Ramos (cell line): ENCODE data around the gene FAM163B.

Source experiments
- in situ Hi-C: fragments of 300-500 bp; cut with MboI; formaldehyde crosslinking; loops from one replicate; pipeline ENCODE4 v1.14.3; 2022; ENCODE audit warnings: low sequenced_read_pairs; ENCODE audit not compliant: unreplicated experiment

Gene FAM163B

GRCh38 chr9:133609311-133610098 is at the start of gene FAM163B:
Gene FAM163B, minus strand, starts transcription at chr9:133609389. Its CDS starts 29,166 bp downstream, at chr9:133580223.
- in situ Hi-C loops, result no loop called here

DNA sequence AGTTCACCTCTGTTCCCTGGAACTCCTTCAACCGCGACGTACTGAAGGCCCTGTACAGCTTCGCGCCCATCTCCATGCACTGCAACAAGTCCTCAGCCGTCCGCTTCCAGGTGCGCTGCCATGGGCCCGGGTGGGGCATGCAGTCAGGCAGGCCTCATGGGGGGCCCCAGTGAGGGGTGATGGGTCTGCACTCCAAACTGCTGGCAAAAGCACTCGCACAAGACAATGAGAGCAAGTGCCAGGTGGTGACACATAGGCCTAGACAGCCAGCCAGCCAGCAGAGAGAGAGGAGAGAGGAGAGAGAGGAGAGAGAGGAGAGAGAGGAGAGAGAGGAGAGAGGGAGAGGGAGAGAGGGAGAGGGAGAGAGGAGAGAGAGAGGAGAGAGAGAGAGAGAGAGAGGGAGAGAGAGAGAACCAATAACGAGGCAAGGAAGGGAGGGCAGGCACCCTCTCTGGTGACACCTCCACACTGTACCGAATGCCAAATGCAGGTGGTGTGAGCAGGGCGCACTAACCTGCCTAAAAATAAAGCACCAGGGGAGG is 48.0 kb upstream of the FAM163B start:
- in situ Hi-C loops, result no loop called here

DNA sequence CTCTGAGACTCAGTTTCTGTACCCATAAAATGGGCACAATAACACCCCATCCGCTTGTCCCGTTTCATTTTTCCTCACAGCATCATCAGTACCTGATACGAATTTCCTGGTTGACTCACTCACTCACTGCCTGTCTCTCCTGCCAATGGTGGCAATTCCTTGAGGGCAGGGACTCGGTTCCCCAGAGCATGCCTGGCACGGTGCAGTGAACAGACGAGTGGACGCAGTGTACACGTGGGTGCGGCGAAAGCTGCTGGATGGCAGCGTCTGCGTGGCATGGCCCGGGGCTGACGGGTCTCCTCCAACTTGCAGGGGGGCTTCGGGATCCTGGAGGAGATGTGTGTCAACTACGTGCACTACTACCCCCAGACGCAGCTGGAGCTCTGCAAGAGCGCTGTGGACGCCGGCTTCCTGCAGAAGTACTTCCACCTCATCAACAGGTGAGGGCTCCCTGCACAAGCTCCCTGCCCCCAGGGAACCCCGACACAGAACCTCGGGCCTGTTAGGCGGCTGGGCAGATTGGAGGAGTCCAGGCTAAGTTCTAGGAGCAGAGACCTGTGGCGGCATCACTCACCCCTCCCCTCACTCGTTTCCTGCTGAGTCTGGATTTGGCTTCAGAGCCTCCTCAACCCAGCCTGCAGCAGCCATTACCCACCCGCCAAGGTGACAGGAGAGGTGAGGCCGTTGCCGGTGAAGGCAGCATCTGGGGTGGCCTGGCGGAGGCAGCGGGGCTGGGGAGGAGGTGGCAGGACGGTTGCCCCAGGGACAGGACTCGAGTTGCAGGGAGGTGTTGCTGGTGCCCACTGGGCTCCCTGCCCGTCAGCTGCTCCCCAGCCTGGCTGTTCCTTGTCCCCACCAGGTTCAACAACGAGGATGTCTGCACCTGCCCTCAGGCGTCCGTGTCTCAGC is 47.3 kb upstream of the FAM163B start:
- in situ Hi-C loops, result no loop called here

DNA sequence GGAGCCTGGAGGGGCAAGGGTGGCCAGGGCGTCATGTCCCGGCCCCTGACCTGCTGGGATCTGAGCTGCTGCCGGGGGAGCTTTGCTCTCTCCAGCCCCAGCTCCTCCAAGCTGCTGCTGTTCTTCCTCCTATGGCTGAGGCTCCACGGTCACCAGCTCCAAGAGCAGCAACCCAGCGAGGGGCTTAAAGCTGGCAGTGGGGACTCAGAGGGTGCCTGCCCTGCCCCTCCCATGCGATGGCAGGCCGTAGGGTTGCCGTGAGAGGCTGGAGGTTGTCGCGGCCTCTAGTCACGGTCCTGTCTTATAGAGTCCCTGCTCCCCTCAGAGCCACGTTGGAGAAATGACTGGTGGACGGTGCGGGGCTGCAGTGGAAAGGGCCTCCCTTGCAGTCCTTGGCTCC is 46.5 kb upstream of the FAM163B start:
- in situ Hi-C loops, result no loop called here

DNA sequence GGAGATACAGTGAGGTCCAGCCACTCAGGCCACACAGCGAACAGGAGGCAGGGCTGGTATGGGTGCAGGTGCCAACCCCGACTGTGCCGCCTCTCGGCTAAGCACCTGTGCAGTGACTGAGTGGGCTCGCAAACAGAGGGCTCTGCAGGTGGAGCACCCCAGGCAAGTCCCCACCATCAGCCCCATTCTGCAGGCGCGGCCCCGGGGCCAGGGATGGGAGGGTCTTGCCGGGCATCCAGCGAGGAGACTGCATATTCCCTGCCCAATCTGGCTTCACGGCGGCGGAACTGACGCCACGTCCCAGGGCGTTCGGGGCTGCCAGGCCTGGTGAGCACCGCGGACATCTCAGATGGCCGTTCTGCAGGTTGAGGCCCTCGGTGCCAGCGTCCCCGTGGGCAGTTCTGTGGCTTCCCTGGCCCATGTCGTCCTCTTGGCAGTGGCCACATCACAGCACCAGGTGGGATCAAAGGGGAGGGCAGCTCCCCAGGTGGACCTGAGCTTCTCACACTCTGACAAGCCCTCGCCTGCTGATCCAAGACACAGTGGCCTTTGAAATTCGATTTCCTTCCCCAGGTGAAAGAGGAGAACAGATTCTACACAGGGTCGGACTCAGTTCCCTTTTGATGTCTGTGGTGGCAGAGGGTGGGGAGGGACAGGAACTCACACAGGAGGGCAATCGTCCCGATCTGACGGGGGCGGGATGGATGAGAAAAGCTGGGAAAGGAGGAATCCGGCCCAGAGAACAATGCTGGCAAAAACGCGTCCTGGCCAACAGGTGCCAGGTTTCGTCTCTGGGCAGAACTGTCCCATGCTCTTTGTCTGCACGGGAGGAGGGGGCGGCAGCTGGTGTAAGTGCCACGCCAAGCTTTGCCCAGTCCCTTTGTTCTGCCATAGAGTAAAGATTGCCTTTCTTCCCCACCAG is 45.8 kb upstream of the FAM163B start:
- in situ Hi-C loops, result no loop called here

GRCh38 chr9:133653638-133654037 is 44.4 kb upstream of the FAM163B start:
- in situ Hi-C loops, result no loop called here

DNA sequence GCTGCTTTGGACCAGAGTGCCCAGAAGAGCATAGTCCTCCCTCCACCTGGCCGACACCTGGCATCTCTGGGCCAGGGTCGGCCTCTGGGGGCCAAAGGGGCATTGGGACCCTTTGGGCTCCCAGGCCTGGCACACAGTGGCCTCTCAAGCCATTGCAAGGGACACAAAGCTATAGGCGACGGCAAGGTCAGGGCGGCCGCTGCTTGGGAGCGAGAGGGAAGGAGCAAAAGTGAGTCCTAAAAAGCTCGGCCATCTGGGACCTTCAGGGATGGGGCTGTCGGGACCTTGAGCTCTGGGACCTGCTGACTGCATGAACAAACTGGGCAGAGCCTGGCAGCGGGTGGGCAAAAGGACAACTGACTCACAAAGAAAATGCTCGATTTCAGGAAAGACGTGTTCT is 40.8 kb upstream of the FAM163B start:
- in situ Hi-C loops, result no loop called here

GRCh38 chr9:133649194-133649593 is 40.0 kb upstream of the FAM163B start:
- in situ Hi-C loops, result no loop called here

GRCh38 chr9:133647765-133648469 is 38.7 kb upstream of the FAM163B start:
- in situ Hi-C loops, result no loop called here

GRCh38 chr9:133647148-133647547 is 38.0 kb upstream of the FAM163B start:
- in situ Hi-C loops, result no loop called here

GRCh38 chr9:133645021-133645765 is 36.0 kb upstream of the FAM163B start:
- in situ Hi-C loops, result no loop called here

DNA sequence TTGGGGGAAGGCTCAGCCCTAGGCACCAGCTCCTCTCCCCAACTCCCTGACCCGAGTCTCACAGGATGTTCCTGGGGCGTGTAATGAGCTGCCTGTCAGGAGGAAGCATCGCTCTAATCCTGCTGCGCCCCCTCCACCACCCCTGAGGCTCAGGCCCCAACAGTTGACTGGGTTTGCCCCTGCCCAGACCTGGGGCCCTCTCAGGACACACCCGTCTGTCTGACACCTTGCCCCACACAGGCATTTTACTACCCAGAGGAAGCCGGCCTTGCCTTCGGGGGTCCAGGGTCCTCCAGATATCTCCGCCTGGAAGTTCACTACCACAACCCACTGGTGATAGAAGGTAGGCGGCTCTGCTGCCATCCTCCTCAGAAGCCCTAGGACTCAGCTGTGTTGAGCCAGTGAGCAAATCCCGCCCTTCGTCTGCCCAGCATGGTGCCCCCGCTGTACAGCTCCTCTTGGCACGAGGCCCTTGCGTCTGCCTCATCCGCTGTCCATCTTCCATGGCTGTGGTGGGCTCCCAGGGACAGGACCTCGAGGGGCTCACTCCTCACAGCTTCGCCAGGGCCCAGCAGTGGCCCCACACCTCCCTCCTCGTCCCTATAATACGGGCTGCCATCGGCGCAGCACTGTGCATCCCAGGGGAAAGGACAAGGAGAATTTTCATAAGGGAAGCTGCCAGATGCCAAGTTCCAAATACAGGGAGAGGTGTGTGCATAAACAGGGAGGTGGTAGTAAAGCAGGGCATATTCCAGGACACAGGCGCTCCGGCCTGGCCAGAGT is 35.0 kb upstream of the FAM163B start:
- in situ Hi-C loops, result no loop called here

DNA sequence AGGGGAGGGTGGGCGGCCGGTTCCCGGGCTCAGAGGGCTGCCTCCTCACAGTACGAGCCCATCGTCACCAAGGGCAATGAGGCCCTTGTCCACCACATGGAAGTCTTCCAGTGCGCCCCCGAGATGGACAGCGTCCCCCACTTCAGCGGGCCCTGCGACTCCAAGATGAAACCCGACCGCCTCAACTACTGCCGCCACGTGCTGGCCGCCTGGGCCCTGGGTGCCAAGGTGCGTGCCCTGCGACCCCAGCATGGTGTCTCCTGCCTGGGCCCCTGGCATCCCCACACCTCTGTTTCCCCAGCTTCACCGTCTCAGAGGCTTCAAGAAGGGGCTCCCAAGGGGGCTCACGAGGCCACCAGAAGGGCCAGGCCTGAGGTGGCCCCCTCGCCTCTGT is 34.2 kb upstream of the FAM163B start:
- in situ Hi-C loops, result no loop called here

DNA sequence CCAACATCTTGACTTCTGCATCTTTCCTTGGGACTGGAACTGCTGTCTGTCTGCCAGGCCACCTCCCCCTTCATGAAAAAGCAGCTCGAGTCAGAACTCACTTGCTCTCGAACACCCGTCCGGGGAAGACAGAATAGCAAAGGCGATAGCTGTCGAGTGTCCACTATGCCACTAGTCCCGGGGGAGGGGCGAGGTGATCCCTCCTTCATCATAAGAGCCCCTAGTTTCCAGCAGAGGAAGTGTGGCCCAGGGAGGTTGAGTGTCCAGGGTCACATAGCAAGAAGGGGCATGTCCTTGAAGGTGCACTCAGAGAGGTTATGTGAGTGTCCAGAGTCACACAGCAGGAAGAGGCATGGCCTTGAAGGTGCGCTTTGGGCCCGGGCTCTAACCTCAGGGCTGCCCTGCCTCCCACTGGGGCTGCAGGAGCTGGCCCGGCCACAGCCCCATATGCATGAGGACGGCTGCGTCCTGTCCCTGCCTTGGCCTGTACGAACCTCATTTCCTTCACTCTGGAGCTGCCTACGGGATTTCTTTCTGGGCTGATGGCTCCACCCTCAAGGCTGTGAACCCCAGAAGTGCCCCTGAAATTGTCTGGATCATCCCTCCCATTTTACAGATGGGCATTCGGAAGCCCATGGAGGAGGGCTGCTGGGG is 33.6 kb upstream of the FAM163B start:
- in situ Hi-C loops, result no loop called here

DNA sequence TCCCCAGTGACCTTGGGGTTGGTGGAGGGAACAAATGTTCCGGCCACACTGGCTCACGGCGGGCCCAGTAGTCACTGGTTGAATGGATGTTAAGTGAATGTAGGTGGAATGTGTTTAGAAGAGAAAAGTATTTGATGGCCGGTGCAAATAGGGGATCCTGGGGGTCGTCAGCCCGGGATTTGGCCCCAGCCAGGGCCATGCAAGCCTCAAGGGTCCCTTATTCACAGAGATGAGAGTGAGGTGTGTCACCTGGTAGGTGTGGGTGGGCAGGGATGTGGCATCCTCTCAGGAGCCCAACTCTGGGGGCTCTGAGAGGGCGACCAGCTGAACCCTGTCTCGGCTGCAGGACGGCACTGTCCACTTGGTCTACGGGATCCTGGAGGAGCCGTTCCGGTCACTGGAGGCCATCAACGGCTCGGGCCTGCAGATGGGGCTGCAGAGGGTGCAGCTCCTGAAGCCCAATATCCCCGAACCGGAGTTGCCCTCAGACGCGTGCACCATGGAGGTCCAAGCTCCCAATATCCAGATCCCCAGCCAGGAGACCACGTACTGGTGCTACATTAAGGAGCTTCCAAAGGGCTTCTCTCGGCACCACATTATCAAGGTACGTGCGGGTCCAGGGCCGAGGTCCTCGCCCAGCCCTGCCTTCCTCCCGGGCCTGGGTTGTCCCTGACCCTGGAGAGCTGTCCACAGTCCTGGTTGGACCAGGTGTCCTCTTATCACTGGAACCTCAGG is 32.8 kb upstream of the FAM163B start:
- in situ Hi-C loops, result no loop called here

DNA sequence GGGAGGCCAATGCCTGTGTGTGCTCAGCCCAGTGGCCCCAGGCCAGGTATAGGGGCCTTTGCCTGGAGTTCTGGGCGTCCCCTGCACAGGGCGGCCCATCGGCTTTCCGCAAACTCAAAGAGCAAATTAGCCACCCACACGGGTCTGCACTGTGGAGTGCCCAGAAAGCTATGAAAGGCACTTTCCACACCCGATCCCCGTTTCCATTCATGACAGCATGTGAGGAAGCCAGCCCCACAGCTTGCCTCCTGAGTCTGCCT is 32.1 kb upstream of the FAM163B start:
- in situ Hi-C loops, result no loop called here
